Measurements from ENCODE around the gene TBC1D4. TPM values are rescaled to one million over a fixed set of nuclear protein-coding genes. Genes with fewer than 3 reads are reported as not detected.

The TBC1D4 gene, protein sequence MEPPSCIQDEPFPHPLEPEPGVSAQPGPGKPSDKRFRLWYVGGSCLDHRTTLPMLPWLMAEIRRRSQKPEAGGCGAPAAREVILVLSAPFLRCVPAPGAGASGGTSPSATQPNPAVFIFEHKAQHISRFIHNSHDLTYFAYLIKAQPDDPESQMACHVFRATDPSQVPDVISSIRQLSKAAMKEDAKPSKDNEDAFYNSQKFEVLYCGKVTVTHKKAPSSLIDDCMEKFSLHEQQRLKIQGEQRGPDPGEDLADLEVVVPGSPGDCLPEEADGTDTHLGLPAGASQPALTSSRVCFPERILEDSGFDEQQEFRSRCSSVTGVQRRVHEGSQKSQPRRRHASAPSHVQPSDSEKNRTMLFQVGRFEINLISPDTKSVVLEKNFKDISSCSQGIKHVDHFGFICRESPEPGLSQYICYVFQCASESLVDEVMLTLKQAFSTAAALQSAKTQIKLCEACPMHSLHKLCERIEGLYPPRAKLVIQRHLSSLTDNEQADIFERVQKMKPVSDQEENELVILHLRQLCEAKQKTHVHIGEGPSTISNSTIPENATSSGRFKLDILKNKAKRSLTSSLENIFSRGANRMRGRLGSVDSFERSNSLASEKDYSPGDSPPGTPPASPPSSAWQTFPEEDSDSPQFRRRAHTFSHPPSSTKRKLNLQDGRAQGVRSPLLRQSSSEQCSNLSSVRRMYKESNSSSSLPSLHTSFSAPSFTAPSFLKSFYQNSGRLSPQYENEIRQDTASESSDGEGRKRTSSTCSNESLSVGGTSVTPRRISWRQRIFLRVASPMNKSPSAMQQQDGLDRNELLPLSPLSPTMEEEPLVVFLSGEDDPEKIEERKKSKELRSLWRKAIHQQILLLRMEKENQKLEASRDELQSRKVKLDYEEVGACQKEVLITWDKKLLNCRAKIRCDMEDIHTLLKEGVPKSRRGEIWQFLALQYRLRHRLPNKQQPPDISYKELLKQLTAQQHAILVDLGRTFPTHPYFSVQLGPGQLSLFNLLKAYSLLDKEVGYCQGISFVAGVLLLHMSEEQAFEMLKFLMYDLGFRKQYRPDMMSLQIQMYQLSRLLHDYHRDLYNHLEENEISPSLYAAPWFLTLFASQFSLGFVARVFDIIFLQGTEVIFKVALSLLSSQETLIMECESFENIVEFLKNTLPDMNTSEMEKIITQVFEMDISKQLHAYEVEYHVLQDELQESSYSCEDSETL (N-terminal part only)
- total RNA-seq (2012; rRNA removed): 12.0 and 17.5 TPM in 2 replicates

GRCh38 chr13:75482070-75482819 is at the start of gene TBC1D4:
Gene TBC1D4 (minus strand): TSS chr13:75482169. CDS start chr13:75481767, 402 bp downstream.
- Histone ChIP-seq H3K36me3 (ENCODE audit: insufficient read depth, low read length) (no peaks in the 10 kb centered on the region), H3K4me2 (ENCODE audit: low read length) (peak within 1 kb of the TSS; percentile 99), H3K4me3 (ENCODE audit: low read length) (peak within 1 kb of the TSS; percentile 91), H3K4me1 (ENCODE audit: control insufficient read depth, insufficient read depth, low read length) (peaks cover 28% of the 10 kb centered on the region), H3K9me3 (replicated peaks; ENCODE audit: low read length) (no peaks in the 10 kb centered on the region), H3K9ac (ENCODE audit: low read depth, low read length) (peak within 1 kb of the TSS; percentile 76), H3K27me3 (ENCODE audit: control insufficient read depth, insufficient read depth, low read length) (no peaks in the 10 kb centered on the region)

DNA sequence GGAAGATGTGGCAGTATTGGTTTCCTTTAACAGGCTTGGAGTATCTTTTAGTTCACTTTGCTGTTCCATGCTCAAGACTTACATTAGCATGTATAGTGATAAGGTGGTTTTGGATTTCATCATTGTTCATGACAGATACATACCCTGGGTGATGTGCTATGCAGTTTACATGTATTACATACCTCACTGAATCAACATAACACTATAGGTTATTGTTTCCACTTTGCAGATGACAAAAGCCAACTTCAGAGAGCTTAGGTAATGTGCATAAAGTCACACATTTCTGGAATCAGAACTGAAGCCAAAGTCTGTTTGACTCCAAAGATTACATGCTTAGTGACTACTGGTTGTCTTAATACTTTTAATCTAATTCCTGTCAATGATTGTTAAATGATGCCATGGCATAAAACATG is 48.6 kb upstream of the TBC1D4 start:
- Histone ChIP-seq H3K9me3 (replicated peaks; ENCODE audit: low read length) (no peaks in the 10 kb centered on the region), H3K27me3 (ENCODE audit: control insufficient read depth, insufficient read depth, low read length) (no peaks in the 10 kb centered on the region), H3K36me3 (ENCODE audit: insufficient read depth, low read length) (peaks cover 27% of the 10 kb centered on the region), H3K4me1 (ENCODE audit: control insufficient read depth, insufficient read depth, low read length) (no peaks in the 10 kb centered on the region), H3K9ac (ENCODE audit: low read depth, low read length) (no peak overlapping the region), H3K4me2 (ENCODE audit: low read length) (no peak overlapping the region), H3K4me3 (ENCODE audit: low read length) (no peak overlapping the region)

DNA sequence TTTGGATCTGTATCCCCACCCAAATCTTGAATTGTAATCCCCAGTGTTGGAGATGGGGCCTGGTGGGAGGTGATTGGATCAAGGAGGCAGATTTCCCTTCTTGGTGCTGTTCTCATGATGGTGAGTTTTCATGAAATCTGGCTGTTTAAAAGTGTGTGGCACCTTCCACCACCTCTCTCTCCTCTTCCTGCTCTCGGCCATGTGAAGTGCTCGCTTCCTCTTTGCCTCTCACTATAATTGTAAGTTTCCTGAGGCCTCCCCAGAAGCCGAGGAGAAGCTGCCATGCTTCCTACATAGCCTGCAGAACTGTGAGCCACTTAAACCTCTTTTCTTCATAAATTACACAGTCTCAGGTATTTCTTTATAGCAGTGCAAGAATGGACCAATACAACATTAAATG is 40.0 kb upstream of the TBC1D4 start:
- no peaks in the 10 kb centered on the region for H3K9me3 ChIP-seq (replicated peaks; ENCODE audit: low read length)
- peaks cover 13% of the 10 kb centered on the region for H3K36me3 ChIP-seq (ENCODE audit: insufficient read depth, low read length)
- H3K4me2 ChIP-seq (ENCODE audit: low read length): no peak overlapping the region
- H3K9ac ChIP-seq (ENCODE audit: low read depth, low read length): no peak overlapping the region
- no peaks in the 10 kb centered on the region for H3K4me1 ChIP-seq (ENCODE audit: control insufficient read depth, insufficient read depth, low read length)
- no peak overlapping the region for H3K4me3 ChIP-seq (ENCODE audit: low read length)
- H3K27me3 ChIP-seq (ENCODE audit: control insufficient read depth, insufficient read depth, low read length): no peaks in the 10 kb centered on the region

GRCh38 chr13:75518439-75519088 is 36.6 kb upstream of the TBC1D4 start:
- no peak overlapping the region for H3K4me2 ChIP-seq (ENCODE audit: low read length)
- no peaks in the 10 kb centered on the region for H3K36me3 ChIP-seq (ENCODE audit: insufficient read depth, low read length)
- no peak overlapping the region for H3K4me3 ChIP-seq (ENCODE audit: low read length)
- no peaks in the 10 kb centered on the region for H3K4me1 ChIP-seq (ENCODE audit: control insufficient read depth, insufficient read depth, low read length)
- no peaks in the 10 kb centered on the region for H3K27me3 ChIP-seq (ENCODE audit: control insufficient read depth, insufficient read depth, low read length)
- H3K9me3 ChIP-seq (replicated peaks; ENCODE audit: low read length): no peaks in the 10 kb centered on the region
- no peak overlapping the region for H3K9ac ChIP-seq (ENCODE audit: low read depth, low read length)

GRCh38 chr13:75514080-75514995 is 32.4 kb upstream of the TBC1D4 start:
- Histone ChIP-seq H3K36me3 (ENCODE audit: insufficient read depth, low read length) (no peaks in the 10 kb centered on the region), H3K9ac (ENCODE audit: low read depth, low read length) (no peak overlapping the region), H3K4me3 (ENCODE audit: low read length) (no peak overlapping the region), H3K4me1 (ENCODE audit: control insufficient read depth, insufficient read depth, low read length) (no peaks in the 10 kb centered on the region), H3K27me3 (ENCODE audit: control insufficient read depth, insufficient read depth, low read length) (no peaks in the 10 kb centered on the region), H3K4me2 (ENCODE audit: low read length) (no peak overlapping the region), H3K9me3 (replicated peaks; ENCODE audit: low read length) (no peaks in the 10 kb centered on the region)

GRCh38 chr13:75513271-75513670 is 31.3 kb upstream of the TBC1D4 start:
- H3K9ac ChIP-seq (ENCODE audit: low read depth, low read length): no peak overlapping the region
- no peak overlapping the region for H3K4me3 ChIP-seq (ENCODE audit: low read length)
- H3K4me1 ChIP-seq (ENCODE audit: control insufficient read depth, insufficient read depth, low read length): no peaks in the 10 kb centered on the region
- H3K27me3 ChIP-seq (ENCODE audit: control insufficient read depth, insufficient read depth, low read length): no peaks in the 10 kb centered on the region
- no peaks in the 10 kb centered on the region for H3K36me3 ChIP-seq (ENCODE audit: insufficient read depth, low read length)
- H3K4me2 ChIP-seq (ENCODE audit: low read length): no peak overlapping the region
- no peaks in the 10 kb centered on the region for H3K9me3 ChIP-seq (replicated peaks; ENCODE audit: low read length)

DNA sequence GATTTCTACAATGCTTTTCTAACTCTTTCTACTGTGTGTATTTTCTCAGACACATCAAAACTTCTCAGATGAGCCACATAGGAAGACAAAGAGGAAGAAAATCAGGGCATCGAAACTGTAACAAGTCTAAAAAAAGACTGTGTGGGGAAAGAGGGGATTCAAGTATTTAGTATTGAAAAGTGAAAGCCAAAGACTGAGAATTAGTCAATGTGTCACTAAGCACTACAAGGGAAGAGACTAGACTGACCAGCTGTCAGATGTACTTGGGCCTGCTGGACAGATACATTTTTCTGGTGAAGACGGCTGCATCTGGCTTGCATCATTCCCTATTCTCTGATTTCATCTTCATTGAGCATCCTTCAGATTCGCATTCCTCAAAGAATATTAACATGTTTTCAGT is 30.3 kb upstream of the TBC1D4 start:
- Histone ChIP-seq H3K4me3 (ENCODE audit: low read length) (no peak overlapping the region), H3K9ac (ENCODE audit: low read depth, low read length) (no peak overlapping the region), H3K36me3 (ENCODE audit: insufficient read depth, low read length) (no peaks in the 10 kb centered on the region), H3K4me1 (ENCODE audit: control insufficient read depth, insufficient read depth, low read length) (no peaks in the 10 kb centered on the region), H3K4me2 (ENCODE audit: low read length) (no peak overlapping the region), H3K9me3 (replicated peaks; ENCODE audit: low read length) (no peaks in the 10 kb centered on the region), H3K27me3 (ENCODE audit: control insufficient read depth, insufficient read depth, low read length) (no peaks in the 10 kb centered on the region)

- no peak overlapping the region for H3K9ac ChIP-seq (ENCODE audit: low read depth, low read length)
- H3K4me2 ChIP-seq (ENCODE audit: low read length): no peak overlapping the region
- no peaks in the 10 kb centered on the region for H3K9me3 ChIP-seq (replicated peaks; ENCODE audit: low read length)
- H3K4me1 ChIP-seq (ENCODE audit: control insufficient read depth, insufficient read depth, low read length): no peaks in the 10 kb centered on the region
- H3K4me3 ChIP-seq (ENCODE audit: low read length): no peak overlapping the region
- H3K36me3 ChIP-seq (ENCODE audit: insufficient read depth, low read length): no peaks in the 10 kb centered on the region
- no peaks in the 10 kb centered on the region for H3K27me3 ChIP-seq (ENCODE audit: control insufficient read depth, insufficient read depth, low read length)
Measured at GRCh38 chr13:75511051-75511625, 29.2 kb upstream of the TBC1D4 start.

GRCh38 chr13:75508002-75508548 is 26.1 kb upstream of the TBC1D4 start:
- Histone ChIP-seq H3K4me1 (ENCODE audit: control insufficient read depth, insufficient read depth, low read length) (no peaks in the 10 kb centered on the region), H3K27me3 (ENCODE audit: control insufficient read depth, insufficient read depth, low read length) (no peaks in the 10 kb centered on the region), H3K4me3 (ENCODE audit: low read length) (no peak overlapping the region), H3K9me3 (replicated peaks; ENCODE audit: low read length) (no peaks in the 10 kb centered on the region), H3K9ac (ENCODE audit: low read depth, low read length) (no peak overlapping the region), H3K4me2 (ENCODE audit: low read length) (no peak overlapping the region), H3K36me3 (ENCODE audit: insufficient read depth, low read length) (no peaks in the 10 kb centered on the region)

Data from skeletal muscle satellite cell (primary cell).